GM19438 (cell line): ENCODE measurements around the gene FAM163B.

ENCODE experiments used
- ATAC-seq: cut with Tn5 transposase; IDR thresholded peaks from one replicate; pipeline ENCODE4 v1.9.1; 2021; ENCODE audit warnings: low read depth; ENCODE audit not compliant: unreplicated experiment

FAM163B gene

GRCh38 chr9:133534346-133535291, 74.6 kb downstream of the FAM163B start, which contains the start of gene ADAMTSL2:
Gene ADAMTSL2 (plus strand): TSS chr9:133534704. CDS start chr9:133536713, 2,009 bp downstream.
- no peak for ATAC-seq

- no peak for ATAC-seq
Observed at GRCh38 chr9:133533857-133534256, 75.3 kb downstream of the FAM163B start.

- ATAC-seq, result no peak
Observed at GRCh38 chr9:133532937-133533668, 76.1 kb downstream of the FAM163B start.

GRCh38 chr9:133531293-133531692, 77.9 kb downstream of the FAM163B start:
- no peak for ATAC-seq

GRCh38 chr9:133529874-133530273, 79.3 kb downstream of the FAM163B start:
- no peak for ATAC-seq

- no peak for ATAC-seq
Observed at GRCh38 chr9:133529457-133529856, 79.7 kb downstream of the FAM163B start.

- ATAC-seq, result no peak
Observed at GRCh38 chr9:133528876-133529241, 80.3 kb downstream of the FAM163B start.

- no peak for ATAC-seq
Observed at GRCh38 chr9:133528001-133528875, 81.0 kb downstream of the FAM163B start.

- ATAC-seq, result no peak
Observed at GRCh38 chr9:133527444-133527920, 81.7 kb downstream of the FAM163B start.
